Activated CD8-positive, alpha-beta T cell treated with anti-CD3 and anti-CD28 coated beads for 36 hours (primary cell): Measurements from ENCODE around the gene COL19A1. TPM values are rescaled to one million over a fixed set of nuclear protein-coding genes. Genes with fewer than 3 reads are reported as not detected.
A peak's percentile ranks its signal among the peaks of the same experiment; 100 is the strongest.

Experiments
- ATAC-seq: fragments of 200-7000 bp; cut with Tn5 transposase; one replicate; pipeline ENCODE4 v1.10.0; 2021; ENCODE audit warnings: mild to moderate bottlenecking, moderate library complexity
- CTCF ChIA-PET: fragments of 350-600 bp; sonication (Branson Sonifier 250); formaldehyde crosslinking; loops from one replicate; lab custom pipeline; 2021; ENCODE audit warnings: antibody characterized with exemption; lab: Charles Lee
- POLR2A ChIA-PET: fragments of 350-600 bp; sonication (Branson Sonifier 250); formaldehyde crosslinking; loops from one replicate; lab custom pipeline; 2021; ENCODE audit warnings: antibody characterized with exemption; lab: Charles Lee
- DNase-seq: peaks from one replicate; pipeline ENCODE4 v3.0.0-alpha.2; 2020
- H3K27ac Mint-ChIP-seq: one replicate; pipeline ENCODE4 v1.8.0; 2021; ENCODE audit warnings: mild to moderate bottlenecking, mixed read lengths
- H3K27me3 Mint-ChIP-seq: one replicate; pipeline ENCODE4 v1.8.0; 2021; ENCODE audit warnings: mixed read lengths
- H3K36me3 Mint-ChIP-seq: one replicate; pipeline ENCODE4 v1.8.0; 2021; ENCODE audit warnings: low read depth, mixed read lengths
- H3K4me1 Mint-ChIP-seq: one replicate; pipeline ENCODE4 v1.8.0; 2021; ENCODE audit warnings: low read depth, mixed read lengths
- H3K4me3 Mint-ChIP-seq: one replicate; pipeline ENCODE4 v1.8.0; 2021; ENCODE audit warnings: mild to moderate bottlenecking, moderate library complexity, mixed read lengths
- H3K9me3 Mint-ChIP-seq: one replicate; pipeline ENCODE4 v1.8.0; 2021; ENCODE audit warnings: mixed read lengths
- intact Hi-C: fragments of 100-400 bp; cut with micrococcal nuclease; formaldehyde crosslinking; loops from one replicate; pipeline ENCODE4 v1.10.0; 2022
- total RNA-seq, 2 experiments: library from RNA; stranded (reverse); gene quantifications; one replicate each; pipeline ENCODE4 v1.2.3, GENCODE V29; 2021
- TF ChIP-seq, protein P1 (sequence below): fragments of 200-600 bp; IDR thresholded peaks from one replicate; pipeline ENCODE4 v1.8.0; 2022; ENCODE audit warnings: antibody characterized with exemption, mild to moderate bottlenecking

The COL19A1 gene
- total RNA-seq, 2 experiments from 2014 or later: 0.14 TPM; not detected in 1

DNA sequence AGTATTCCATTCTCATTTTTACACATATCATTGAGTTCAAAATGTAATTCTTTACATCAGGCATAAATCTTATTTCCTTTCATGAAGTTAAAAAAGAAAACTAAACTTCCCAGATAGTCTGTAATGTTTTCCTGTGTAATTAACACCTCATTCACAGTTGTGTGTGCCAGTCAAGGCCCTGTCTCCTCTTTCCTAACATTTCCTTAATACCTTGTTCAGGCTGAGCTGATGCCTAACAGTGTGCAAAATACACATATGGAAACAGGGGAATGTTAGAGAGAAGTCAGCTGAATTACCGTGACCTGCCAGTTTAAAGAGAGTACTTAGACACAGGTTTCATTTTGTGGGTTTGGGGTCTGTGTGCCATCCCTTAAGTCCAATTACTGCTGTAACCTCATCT lies 227.8 kb downstream of the COL19A1 start:
- POLR2A ChIA-PET: no interaction called here
- Mint-ChIP-seq H3K9me3 (no peaks in the 10 kb centered on the region), H3K36me3 (no peaks in the 10 kb centered on the region), H3K27me3 (peaks cover 3% of the 10 kb centered on the region), H3K27ac (no peak overlapping the region), H3K4me3 (no peak overlapping the region), H3K4me1 (no peaks in the 10 kb centered on the region)
- no peak for DNase-seq
- ATAC-seq: no peak
- TF ChIP-seq, protein P1, sequence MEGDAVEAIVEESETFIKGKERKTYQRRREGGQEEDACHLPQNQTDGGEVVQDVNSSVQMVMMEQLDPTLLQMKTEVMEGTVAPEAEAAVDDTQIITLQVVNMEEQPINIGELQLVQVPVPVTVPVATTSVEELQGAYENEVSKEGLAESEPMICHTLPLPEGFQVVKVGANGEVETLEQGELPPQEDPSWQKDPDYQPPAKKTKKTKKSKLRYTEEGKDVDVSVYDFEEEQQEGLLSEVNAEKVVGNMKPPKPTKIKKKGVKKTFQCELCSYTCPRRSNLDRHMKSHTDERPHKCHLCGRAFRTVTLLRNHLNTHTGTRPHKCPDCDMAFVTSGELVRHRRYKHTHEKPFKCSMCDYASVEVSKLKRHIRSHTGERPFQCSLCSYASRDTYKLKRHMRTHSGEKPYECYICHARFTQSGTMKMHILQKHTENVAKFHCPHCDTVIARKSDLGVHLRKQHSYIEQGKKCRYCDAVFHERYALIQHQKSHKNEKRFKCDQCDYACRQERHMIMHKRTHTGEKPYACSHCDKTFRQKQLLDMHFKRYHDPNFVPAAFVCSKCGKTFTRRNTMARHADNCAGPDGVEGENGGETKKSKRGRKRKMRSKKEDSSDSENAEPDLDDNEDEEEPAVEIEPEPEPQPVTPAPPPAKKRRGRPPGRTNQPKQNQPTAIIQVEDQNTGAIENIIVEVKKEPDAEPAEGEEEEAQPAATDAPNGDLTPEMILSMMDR: no peak
- intact Hi-C loops: no loop called here
- CTCF ChIA-PET: interaction anchor here (1.0 kb wide), 1 partner anchor 10 kb away, joined by 3 read pairs; no protein-coding TSS in a partner anchor

DNA sequence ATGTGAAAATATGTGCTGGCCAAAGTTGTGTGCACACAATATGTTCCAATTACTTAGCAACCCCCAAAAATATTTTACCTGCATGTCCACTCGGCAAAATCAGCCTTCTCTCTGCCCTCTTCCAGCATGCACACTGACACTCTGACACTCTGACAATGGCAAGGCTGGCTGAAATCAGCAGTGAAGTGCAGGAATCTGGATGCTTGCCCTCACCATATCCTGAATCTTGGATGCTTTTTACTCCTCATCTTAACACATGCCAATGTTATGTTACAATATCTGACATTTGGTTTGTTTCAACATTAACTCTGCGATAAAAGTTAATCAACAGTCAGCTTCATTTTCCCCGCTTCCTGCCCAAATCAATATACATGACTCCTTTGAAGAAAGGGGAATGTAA lies 233.4 kb downstream of the COL19A1 start:
- no peaks in the 10 kb centered on the region for H3K9me3 Mint-ChIP-seq
- TF ChIP-seq, protein P1: no peak
- no peak for ATAC-seq
- no peaks in the 10 kb centered on the region for H3K4me1 Mint-ChIP-seq
- CTCF ChIA-PET: no interaction called here
- no peak for DNase-seq
- H3K27me3 Mint-ChIP-seq: peaks cover 8% of the 10 kb centered on the region
- no peak overlapping the region for H3K4me3 Mint-ChIP-seq
- H3K36me3 Mint-ChIP-seq: no peaks in the 10 kb centered on the region
- POLR2A ChIA-PET: no interaction called here
- intact Hi-C loops: loop anchor here (10.0 kb wide), 2 partner anchors 245 to 365 kb away; no protein-coding TSS in a partner anchor
- no peak overlapping the region for H3K27ac Mint-ChIP-seq

DNA sequence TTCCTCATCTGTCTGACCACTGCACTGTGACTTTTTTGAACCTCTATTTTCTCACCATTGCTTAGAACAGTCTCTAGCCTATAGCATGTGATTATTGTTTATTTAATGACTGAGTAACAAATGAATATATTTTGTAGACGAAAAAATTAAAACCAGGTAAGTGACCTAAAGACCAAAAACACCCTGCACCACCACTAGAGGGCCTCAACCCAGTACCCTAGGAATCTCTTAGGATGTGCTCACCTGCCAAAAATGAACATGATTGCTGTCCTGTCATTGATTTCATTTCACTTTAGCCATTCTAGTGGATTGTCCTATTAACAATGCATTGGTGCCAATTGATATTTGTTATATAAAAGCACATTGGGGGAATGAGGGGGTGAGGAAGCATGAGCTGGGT lies 237.4 kb downstream of the COL19A1 start:
- TF ChIP-seq, protein P1: peak; percentile 47
- DNase-seq: peak; percentile 14
- intact Hi-C loops: loop anchor here (10.0 kb wide), 2 partner anchors 249 to 369 kb away; no protein-coding TSS in a partner anchor
- peak; percentile 34 for ATAC-seq
- H3K4me3 Mint-ChIP-seq: no peak overlapping the region
- no peaks in the 10 kb centered on the region for H3K9me3 Mint-ChIP-seq
- no peaks in the 10 kb centered on the region for H3K36me3 Mint-ChIP-seq
- H3K27ac Mint-ChIP-seq: no peak overlapping the region
- ChIA-PET POLR2A (no interaction called here), CTCF (interaction anchor here (0.7 to 2.3 kb wide), 7 partner anchors 9 to 62 kb away, joined by 3 to 9 read pairs (median 4); no protein-coding TSS in a partner anchor)
- H3K4me1 Mint-ChIP-seq: no peaks in the 10 kb centered on the region
- peaks cover 6% of the 10 kb centered on the region for H3K27me3 Mint-ChIP-seq

DNA sequence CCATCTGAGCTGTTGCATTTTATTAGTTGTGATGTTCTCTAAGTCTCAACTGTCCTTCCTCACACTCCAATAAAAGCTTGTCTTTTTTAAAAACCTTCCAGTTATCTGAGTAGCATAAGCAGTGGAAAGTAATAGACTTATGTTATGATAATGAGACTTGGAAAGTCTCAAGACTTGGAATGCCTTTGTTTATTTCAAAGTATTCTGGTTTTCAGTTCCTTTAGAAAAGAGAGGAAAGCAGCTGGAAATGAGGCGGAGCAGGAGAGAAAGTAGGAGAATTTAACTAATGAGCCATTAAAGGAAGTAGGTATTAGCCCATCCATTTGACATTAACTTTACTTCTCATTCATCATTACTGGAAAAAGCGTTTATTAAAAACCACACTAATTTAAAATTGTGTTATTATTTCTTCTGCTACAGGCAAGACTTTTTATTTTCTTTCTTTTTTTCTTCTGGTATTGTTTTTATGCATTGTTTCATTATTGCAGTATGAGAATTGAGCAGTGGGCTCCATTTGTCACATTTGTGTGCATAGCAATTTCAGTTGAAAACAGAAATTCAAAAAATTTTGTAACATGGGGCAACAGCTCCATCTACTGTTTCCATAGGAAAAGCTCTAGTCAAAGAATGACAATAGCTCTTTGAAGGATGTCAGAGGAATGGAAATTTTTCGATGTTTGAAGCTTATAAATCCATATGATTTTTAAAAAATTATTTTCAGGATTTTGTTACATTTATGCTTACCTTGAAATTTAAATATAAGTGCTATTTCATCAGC lies 241.7 kb downstream of the COL19A1 start:
- TF ChIP-seq, protein P1: peak; percentile 75
- Mint-ChIP-seq H3K4me1 (no peaks in the 10 kb centered on the region), H3K27me3 (peaks cover 8% of the 10 kb centered on the region), H3K36me3 (no peaks in the 10 kb centered on the region), H3K4me3 (no peak overlapping the region), H3K9me3 (no peaks in the 10 kb centered on the region), H3K27ac (no peak overlapping the region)
- intact Hi-C loops: loop anchor here (10.0 kb wide), 2 partner anchors 253 to 373 kb away; no protein-coding TSS in a partner anchor
- no peak for DNase-seq
- ATAC-seq: no peak
- CTCF ChIA-PET: interaction anchor here (0.7 to 2.5 kb wide), 8 partner anchors 9 to 1745 kb away, joined by 3 to 10 read pairs (median 4); no protein-coding TSS in a partner anchor
- POLR2A ChIA-PET: no interaction called here
